NCI-H1436 (cell line): Measurements from ENCODE around the gene OGFOD2.
"Not testable (repeated sequence)": the region's sequence is repeated elsewhere in the genome, so short reads cannot be mapped to it uniquely, and the experiment has no call there.

Experiments
- DNase-seq: peaks from one replicate; lab custom pipeline; 2025; lab: John Stamatoyannopoulos, UW

The OGFOD2 gene

GRCh38 chr12:122974892-122975789 is at the start of gene OGFOD2:
TSS of gene OGFOD2 (plus strand) at chr12:122975244. CDS start at chr12:122975252, 8 bp downstream.
- peak; percentile 86 for DNase-seq

DNA sequence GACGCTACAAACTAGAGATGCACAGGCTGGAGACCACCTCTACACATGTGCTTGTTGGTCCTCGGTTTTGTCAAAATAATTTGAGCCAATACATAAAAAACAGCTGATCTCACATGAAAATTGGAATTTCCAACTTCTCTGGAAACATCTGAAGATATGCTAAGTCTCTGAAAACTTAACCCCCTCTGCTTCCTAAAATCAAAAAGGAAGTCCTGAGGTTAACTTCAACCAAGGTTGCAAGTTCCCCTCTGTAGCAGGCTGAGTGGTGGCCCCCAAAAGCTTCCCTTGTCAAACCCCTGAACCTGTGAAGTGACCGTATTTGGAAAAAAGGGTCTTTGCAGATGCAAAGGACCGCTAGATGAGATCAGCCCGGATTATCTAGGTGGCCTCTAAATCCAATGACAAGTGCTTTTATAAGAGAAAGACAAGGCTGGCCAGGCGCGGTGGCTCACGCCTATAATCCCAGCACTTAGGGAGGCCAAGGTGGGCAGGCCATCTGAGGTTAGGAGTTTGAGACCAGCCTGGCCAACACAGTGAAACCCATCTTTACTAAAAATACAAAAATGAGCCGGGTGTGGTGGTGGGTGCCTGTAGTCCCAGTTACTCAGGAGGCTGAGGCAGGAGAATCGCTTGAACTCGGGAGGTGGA is 47.2 kb upstream of the OGFOD2 start:
- DNase-seq, result no peak

GRCh38 chr12:122928404-122929147 is 46.5 kb upstream of the OGFOD2 start:
- no peak for DNase-seq

DNA sequence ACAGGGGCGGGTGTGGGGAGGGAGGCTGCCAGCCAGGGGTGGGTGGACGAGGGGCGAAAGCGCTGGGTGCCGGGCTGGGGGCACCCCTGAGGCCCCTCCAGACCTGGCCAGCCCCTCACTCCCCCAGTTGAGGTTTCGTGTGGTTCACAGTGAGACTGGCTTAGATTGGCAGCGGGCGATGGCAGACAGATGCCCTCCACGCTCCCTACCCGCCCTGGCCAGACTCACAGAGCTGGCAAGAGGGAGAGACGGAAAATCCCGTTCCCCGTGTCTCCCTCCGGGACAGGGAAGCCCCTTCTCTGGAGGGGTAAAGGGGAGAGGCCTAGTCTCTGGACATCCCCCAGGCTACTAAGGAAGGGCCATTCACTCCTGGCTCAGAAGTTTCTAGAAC is 45.9 kb upstream of the OGFOD2 start:
- DNase-seq, result no peak

DNA sequence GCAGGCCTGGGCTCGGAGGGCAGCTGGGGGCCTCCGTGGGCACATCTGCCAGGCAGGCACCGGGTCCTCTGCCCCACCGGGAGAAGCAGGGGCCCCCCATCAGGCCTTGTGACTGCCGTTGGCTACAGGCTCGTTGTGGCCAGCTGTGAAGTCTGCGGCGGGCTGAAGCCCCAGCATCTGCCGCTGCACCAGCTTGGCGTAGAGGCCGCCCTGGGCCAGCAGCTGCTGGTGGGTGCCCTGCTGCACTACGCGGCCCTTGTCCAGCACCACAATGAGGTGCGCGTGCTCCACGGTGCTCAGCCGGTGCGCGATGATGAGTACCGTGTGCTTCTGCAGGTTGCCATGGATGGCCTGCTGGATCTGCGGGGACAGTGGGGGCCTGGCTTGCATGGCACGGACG is 45.2 kb upstream of the OGFOD2 start:
- DNase-seq, result no peak

- DNase-seq, result no peak
These were observed 42.8 kb upstream of the OGFOD2 start for GRCh38 chr12:122932207-122932606.

- no peak for DNase-seq
These were observed 40.3 kb upstream of the OGFOD2 start for GRCh38 chr12:122934722-122935121.

- no peak for DNase-seq
These were observed 39.7 kb upstream of the OGFOD2 start for GRCh38 chr12:122935318-122935717.

DNA sequence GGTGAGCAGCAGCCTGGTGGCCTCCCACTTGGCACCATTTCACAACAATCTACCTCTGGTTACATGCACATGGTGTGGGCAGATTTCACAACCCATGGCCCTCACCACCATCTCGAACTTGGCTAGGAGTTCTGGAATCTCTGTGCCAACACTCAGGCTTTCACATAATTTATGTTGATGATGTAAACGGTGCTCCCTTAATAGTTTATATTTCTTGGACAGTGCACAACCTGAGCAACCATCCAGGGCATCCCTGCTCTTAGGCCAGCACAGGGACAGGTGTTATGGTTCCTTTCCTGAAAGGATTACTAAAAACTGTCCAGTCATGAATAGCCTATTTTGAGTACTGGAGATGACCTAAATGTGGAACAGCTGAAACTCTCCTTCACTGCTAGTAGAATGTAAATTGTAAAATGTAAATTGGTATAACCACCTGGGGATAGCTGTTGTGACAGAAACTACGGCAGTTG is 37.4 kb upstream of the OGFOD2 start:
- DNase-seq, result no peak

DNA sequence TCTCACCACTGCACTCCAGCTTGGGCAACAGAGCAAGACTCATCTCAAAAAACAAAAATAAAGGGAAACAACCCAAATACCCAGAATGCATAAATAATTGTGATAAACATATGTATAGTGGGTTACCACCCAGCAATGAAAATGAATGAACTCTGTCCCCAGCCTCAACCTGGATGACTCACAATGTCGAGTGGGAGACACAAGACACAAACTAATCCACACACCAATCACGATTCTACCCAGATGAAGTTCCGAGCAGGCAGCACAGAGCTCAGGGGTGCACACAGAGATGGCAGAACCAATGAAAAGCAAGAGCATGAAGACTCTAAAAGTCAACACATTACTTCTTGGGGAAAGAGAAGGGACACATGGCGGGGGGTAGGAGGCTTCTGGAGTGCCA is 35.9 kb upstream of the OGFOD2 start:
- DNase-seq, result no peak

- not testable (repeated sequence) for DNase-seq
These were observed 33.7 kb upstream of the OGFOD2 start for GRCh38 chr12:122941351-122941750.

DNA sequence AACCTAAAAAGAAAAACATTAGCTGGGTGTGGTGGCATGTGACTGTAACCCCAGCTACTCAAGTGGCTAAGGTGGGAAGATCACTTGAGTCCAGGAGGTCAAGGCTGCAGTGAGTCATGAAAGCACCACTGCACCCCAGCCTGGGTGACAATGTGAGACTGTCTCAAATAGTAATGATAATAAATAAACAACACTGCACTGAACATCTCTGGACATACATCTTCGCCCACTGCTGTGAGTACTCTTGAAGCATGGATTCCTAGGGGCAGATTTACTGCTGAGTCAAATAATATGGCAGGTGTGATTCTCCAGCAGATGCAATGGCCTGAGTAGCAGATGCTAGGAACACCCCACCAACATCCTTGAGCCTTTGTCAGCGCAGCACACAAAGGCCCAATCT is 32.4 kb upstream of the OGFOD2 start:
- DNase-seq, result no peak

GRCh38 chr12:122943196-122943595 is 31.8 kb upstream of the OGFOD2 start:
- no peak for DNase-seq

DNA sequence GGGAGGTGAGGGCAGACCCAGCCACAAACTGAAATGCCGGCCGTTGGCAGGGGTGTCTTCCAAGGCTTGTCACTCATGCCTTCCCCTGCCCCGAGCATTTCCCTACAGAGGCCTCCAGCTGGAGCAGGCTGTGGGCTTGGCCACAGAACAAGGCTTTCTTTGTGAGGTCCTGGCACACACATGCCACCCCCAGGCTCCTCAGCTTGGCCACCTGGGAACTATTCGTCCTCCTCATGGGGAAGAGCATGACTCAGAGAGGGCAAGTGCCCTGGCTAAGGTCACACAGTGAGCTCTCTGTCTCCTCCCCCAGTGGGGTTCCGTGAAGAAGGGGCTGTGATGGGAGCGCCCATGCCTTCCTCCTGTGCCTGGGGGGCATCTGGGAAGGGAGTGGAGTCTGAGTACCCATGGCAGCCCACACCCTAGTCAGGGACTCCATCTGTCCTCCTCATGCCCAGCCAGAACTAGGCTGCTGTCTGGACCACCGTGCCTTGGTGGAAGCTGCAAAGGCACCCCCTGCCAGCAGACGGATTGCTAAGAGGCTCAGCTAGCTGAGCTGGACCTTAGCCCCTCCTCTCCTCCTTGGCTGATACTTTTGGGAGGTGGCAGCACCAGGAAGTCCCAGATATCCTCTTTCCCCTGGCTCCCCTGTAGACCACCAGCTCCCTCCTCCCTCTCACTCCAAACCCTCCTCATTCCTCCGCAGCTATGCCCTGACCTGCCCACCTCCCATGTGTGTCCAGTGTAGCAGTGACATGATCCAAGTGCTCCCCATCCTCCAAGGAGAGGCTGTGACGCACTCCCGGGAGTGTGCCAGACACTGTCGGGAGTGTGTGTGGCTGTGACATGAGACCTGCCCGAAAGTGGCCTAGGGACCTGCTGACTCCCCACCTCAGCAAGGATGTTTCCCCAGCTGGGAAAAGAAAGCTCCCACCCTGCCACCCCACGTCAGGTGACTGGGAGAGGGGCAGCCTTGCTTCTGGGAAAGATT is 30.1 kb upstream of the OGFOD2 start:
- no peak for DNase-seq

GRCh38 chr12:122946690-122947341 is 28.2 kb upstream of the OGFOD2 start:
- no peak for DNase-seq

- no peak for DNase-seq
These were observed 27.7 kb upstream of the OGFOD2 start for GRCh38 chr12:122947352-122947792.

GRCh38 chr12:122948605-122949004 is 26.4 kb upstream of the OGFOD2 start:
- DNase-seq, result no peak

DNA sequence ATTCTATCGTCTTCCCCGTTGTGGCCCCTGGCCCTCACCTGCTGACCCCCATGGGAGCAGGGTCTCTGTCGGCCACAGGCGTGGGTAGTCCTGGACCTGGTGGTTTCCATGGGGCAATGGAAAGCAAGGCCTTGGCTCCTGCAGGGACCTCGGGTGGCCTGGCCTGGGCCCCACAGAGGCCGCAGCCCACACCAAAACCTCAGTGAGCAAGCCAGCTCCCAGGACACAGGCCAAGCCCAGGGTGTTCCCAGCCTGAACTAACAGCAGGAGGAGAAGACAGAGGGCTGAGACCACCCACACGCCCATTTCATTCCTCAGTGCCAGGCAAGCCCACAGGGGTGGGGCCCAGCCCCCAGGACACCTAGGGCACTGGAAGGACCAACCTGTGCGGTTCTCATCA is 25.6 kb upstream of the OGFOD2 start:
- no peak for DNase-seq

- DNase-seq, result no peak
These were observed 25.0 kb upstream of the OGFOD2 start for GRCh38 chr12:122949816-122950675.

GRCh38 chr12:122951406-122951805 is 23.6 kb upstream of the OGFOD2 start:
- no peak for DNase-seq
